CD4-positive, alpha-beta memory T cell (primary cell): ENCODE data around the gene CFAP100. TPM values are rescaled to one million over a fixed set of nuclear protein-coding genes. Genes with fewer than 3 reads are reported as not detected.

Source experiments
- CTCF ChIA-PET: fragments of 350-600 bp; sonication (Branson Sonifier 250); formaldehyde crosslinking; loops from one replicate; lab custom pipeline; 2021; ENCODE audit warnings: inconsistent platforms; ENCODE audit not compliant: partially characterized antibody; lab: Charles Lee
- POLR2A ChIA-PET: fragments of 350-600 bp; sonication (Branson Sonifier 250); formaldehyde crosslinking; loops from one replicate; lab custom pipeline; 2021; ENCODE audit not compliant: partially characterized antibody; lab: Charles Lee
- DNase-seq, 5 donors: peaks; one replicate each; pipeline versions ENCODE4 v3.0.0 to v3.0.0-alpha.2; 2020 to 2022; ENCODE audit warnings: mixed read lengths in 1 of 5
- H3K27ac ChIP-seq: one replicate; pipeline ENCODE4 v1.7.0; 2013; ENCODE audit warnings: low read depth, low read length
- H3K27me3 ChIP-seq: 2 replicates; pipeline ENCODE4 v1.7.0; 2013; ENCODE audit warnings: mild to moderate bottlenecking, low read length, moderate library complexity; ENCODE audit not compliant: insufficient read depth
- H3K36me3 ChIP-seq: 2 replicates; pipeline ENCODE4 v1.7.0; 2013; ENCODE audit warnings: mild to moderate bottlenecking, low read length, moderate library complexity; ENCODE audit not compliant: insufficient read depth
- H3K4me1 ChIP-seq: 2 replicates; pipeline ENCODE4 v1.7.0; 2013; ENCODE audit warnings: mild to moderate bottlenecking, low read length, moderate library complexity; ENCODE audit not compliant: insufficient read depth
- H3K4me3 ChIP-seq, 2 donors: one replicate each; pipeline ENCODE4 v1.7.0; 2013; ENCODE audit warnings: low read length in 2 of 2, mild to moderate bottlenecking in 1 of 2
- H3K9me3 ChIP-seq, 2 donors: one replicate each; pipeline ENCODE4 v1.7.0; 2013; ENCODE audit warnings: low read length in 2 of 2, control low read depth in 1 of 2; ENCODE audit not compliant: control insufficient read depth in 1 of 2
- H3K27ac Mint-ChIP-seq, 7 donors: one replicate each; pipeline ENCODE4 v1.8.0; 2020 to 2021; ENCODE audit warnings: mixed read lengths in 7 of 7, mild to moderate bottlenecking in 6 of 7, inconsistent platforms in 3 of 7, moderate library complexity in 3 of 7
- H3K27me3 Mint-ChIP-seq, 2 donors: one replicate each; pipeline ENCODE4 v1.8.0; 2020 to 2021; ENCODE audit warnings: mixed read lengths in 2 of 2
- H3K36me3 Mint-ChIP-seq, 2 donors: one replicate each; pipeline ENCODE4 v1.8.0; 2020 to 2021; ENCODE audit warnings: mixed read lengths in 2 of 2, inconsistent platforms in 1 of 2, mild to moderate bottlenecking in 1 of 2
- H3K4me1 Mint-ChIP-seq, 4 donors: one replicate each; pipeline ENCODE4 v1.8.0; 2020 to 2021; ENCODE audit warnings: mixed read lengths in 4 of 4, mild to moderate bottlenecking in 1 of 4
- H3K4me3 Mint-ChIP-seq, 8 donors: one replicate each; pipeline ENCODE4 v1.8.0; 2020 to 2021; ENCODE audit warnings: mixed read lengths in 8 of 8, mild to moderate bottlenecking in 7 of 8, moderate library complexity in 6 of 8, inconsistent platforms in 3 of 8
- H3K9me3 Mint-ChIP-seq, 8 donors: one replicate each; pipeline ENCODE4 v1.8.0; 2020 to 2021; ENCODE audit warnings: mixed read lengths in 8 of 8, mild to moderate bottlenecking in 5 of 8, inconsistent platforms in 3 of 8, moderate library complexity in 1 of 8
- intact Hi-C: fragments of 100-400 bp; cut with micrococcal nuclease; formaldehyde crosslinking; loops from one replicate; pipeline ENCODE4 v1.15.1; 2023
- polyA plus RNA-seq, 2 donors: library from polyadenylated mRNA; unstranded; fragments of 300-500 nt; fragmentation: Illumina TruSeq; gene quantifications; one replicate each; pipeline ENCODE4 v1.2.3, GENCODE V29; 2021
- total RNA-seq, 2 experiments: library from RNA; stranded (reverse); gene quantifications; one replicate each; pipeline ENCODE4 v1.2.3, GENCODE V29; 2021

The CFAP100 gene
- total and polyA plus RNA-seq, 4 experiments from 2014 or later: not detected

DNA sequence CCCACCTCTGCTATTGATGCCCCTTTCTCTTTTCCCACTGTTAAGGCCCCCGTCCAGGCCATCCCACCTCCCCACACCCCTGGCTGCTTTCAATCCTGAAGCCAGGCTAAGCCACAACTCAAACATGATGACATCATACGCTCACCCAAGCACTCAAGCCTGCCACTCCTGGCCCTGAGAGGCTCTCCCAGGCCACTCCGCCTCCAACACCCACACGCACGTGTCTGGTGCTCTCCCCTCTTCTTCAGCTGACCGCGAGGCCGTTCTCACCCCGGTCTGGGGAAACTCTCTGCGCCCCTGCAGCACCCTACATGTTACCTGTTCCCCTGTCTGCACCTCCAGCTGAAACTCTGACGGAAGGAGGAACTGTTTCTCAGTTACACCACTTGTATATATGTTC, 74.8 kb downstream of the CFAP100 start:
- ChIA-PET POLR2A (no interaction called here), CTCF (interaction anchor here (0.8 to 1.1 kb wide), 2 partner anchors 385 to 1078 kb away, joined by 3 read pairs; no protein-coding TSS in a partner anchor)
- H3K9me3 ChIP-seq: no peaks in the 10 kb centered on the region
- DNase-seq: no peak
- Mint-ChIP-seq H3K36me3 (peaks cover 54 to 85% of the 10 kb centered on the region in 2 donors), H3K27me3 (no peaks in the 10 kb centered on the region), H3K27ac (peak overlapping the region in 5 of 7 donors; percentile 4 to 90 (median 62)), H3K4me3 (no peak overlapping the region), H3K4me1 (peaks cover 44 to 86% (median 65%) of the 10 kb centered on the region in 4 donors), H3K9me3 (no peaks in the 10 kb centered on the region)
- no peak overlapping the region for H3K4me3 ChIP-seq
- H3K4me1 ChIP-seq: peaks cover 28% of the 10 kb centered on the region
- intact Hi-C loops: no loop called here
- H3K27ac ChIP-seq: no peak overlapping the region
- H3K36me3 ChIP-seq: peaks cover 71% of the 10 kb centered on the region
- no peaks in the 10 kb centered on the region for H3K27me3 ChIP-seq

- Histone ChIP-seq H3K27me3 (no peaks in the 10 kb centered on the region), H3K27ac (no peak overlapping the region), H3K4me1 (peaks cover 36% of the 10 kb centered on the region), H3K36me3 (peaks cover 42% of the 10 kb centered on the region), H3K4me3 (peak overlapping the region in 1 of 2 donors; percentile 2), H3K9me3 (no peaks in the 10 kb centered on the region)
- no peaks in the 10 kb centered on the region for H3K27me3 Mint-ChIP-seq
- H3K9me3 Mint-ChIP-seq: no peaks in the 10 kb centered on the region
- DNase-seq: no peak
- CTCF ChIA-PET: interaction anchor here (1.5 kb wide), 1 partner anchor 50 kb away, joined by 5 read pairs; no protein-coding TSS in a partner anchor
- intact Hi-C loops: loop anchor here (10.0 kb wide), 1 partner anchor 1582 kb away; the partner anchor contains the start of gene SEC61A1
- peaks cover 45 to 80% (median 66%) of the 10 kb centered on the region in 4 donors for H3K4me1 Mint-ChIP-seq
- H3K4me3 Mint-ChIP-seq: peak overlapping the region; percentile 86 to 94 (median 91)
- POLR2A ChIA-PET: no interaction called here
- peaks cover 42 to 64% of the 10 kb centered on the region in 2 donors for H3K36me3 Mint-ChIP-seq
- peak overlapping the region; percentile 12 to 88 (median 78) for H3K27ac Mint-ChIP-seq
Observed at GRCh38 chr3:126472277-126473006, 77.7 kb downstream of the CFAP100 start.

DNA sequence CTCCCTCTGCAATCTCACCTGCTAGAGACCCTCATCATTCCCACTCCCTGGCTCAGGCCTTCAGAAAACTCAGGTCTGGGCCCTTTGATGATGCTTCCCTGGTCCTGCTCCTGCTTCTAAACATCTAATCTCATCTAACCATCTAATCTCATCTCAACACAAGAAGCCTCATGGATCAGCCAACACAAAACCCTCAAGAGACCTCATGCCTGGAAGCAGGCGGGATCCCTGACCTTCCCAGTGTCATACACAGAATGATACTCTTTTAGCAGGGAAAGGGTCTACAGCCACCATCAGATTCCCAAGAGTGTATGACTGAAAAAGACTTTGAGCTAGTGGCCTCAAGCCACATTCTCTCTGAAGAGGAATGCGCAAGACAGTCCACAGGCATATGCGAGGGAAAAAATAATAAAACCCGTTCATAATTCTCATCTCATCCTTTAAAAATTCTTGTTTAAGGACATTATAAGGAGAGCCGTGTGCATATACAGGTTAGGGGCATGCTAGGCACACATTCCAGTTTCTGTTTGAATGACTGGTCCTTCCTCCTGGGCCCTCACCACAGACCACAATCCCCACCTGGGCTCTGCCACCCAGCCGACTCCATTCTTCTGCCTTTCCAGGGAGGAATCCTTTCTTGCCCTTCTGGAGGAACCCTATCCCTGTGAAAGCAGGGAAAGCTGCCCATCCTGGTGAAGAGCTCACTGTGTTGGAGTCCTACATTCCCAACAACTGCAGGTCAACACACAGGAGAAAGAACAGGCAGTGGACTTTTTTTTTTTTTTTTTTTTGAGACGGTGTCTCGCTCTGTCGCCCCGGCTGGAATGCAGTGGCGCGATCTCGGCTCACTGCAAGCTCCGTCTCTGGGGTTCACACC, 78.8 kb downstream of the CFAP100 start:
- peaks cover 36% of the 10 kb centered on the region for H3K4me1 ChIP-seq
- H3K36me3 ChIP-seq: peaks cover 31% of the 10 kb centered on the region
- no peaks in the 10 kb centered on the region for H3K27me3 ChIP-seq
- CTCF ChIA-PET: no interaction called here
- Mint-ChIP-seq H3K9me3 (no peaks in the 10 kb centered on the region), H3K36me3 (peaks cover 34 to 56% of the 10 kb centered on the region in 2 donors), H3K27me3 (no peaks in the 10 kb centered on the region), H3K4me1 (peaks cover 41 to 73% (median 60%) of the 10 kb centered on the region in 4 donors), H3K27ac (peak overlapping the region; percentile 29 to 93 (median 87)), H3K4me3 (peak overlapping the region; percentile 86 to 94 (median 91))
- no peaks in the 10 kb centered on the region for H3K9me3 ChIP-seq
- peak overlapping the region; percentile 17 for H3K27ac ChIP-seq
- intact Hi-C loops: loop anchor here (2.0 to 10.0 kb wide), 2 partner anchors 391 to 1581 kb away; partner anchors contain the start of gene SEC61A1
- peak overlapping the region; percentile 25 to 27 for H3K4me3 ChIP-seq
- DNase-seq: no peak
- POLR2A ChIA-PET: no interaction called here

- Histone ChIP-seq H3K9me3 (no peaks in the 10 kb centered on the region), H3K36me3 (peaks cover 19% of the 10 kb centered on the region), H3K27me3 (no peaks in the 10 kb centered on the region), H3K4me3 (peak overlapping the region; percentile 37 to 58), H3K27ac (peak overlapping the region; percentile 60), H3K4me1 (peaks cover 36% of the 10 kb centered on the region)
- intact Hi-C loops: loop anchor here (1.0 to 10.0 kb wide), 6 partner anchors 228 to 1580 kb away; partner anchors contain the start of genes ABTB1, CHCHD6 and SEC61A1
- peaks cover 22 to 44% of the 10 kb centered on the region in 2 donors for H3K36me3 Mint-ChIP-seq
- no peaks in the 10 kb centered on the region for H3K27me3 Mint-ChIP-seq
- H3K4me3 Mint-ChIP-seq: peak overlapping the region; percentile 86 to 94 (median 91)
- ChIA-PET POLR2A (interaction anchor here (0.6 to 2.0 kb wide), 9 partner anchors 9 to 1116 kb away, joined by 3 to 9 read pairs (median 4); partner anchors contain the start of genes SLC41A3 and TPRA1), CTCF (interaction anchor here (0.8 kb wide), 1 partner anchor 12 kb away, joined by 3 read pairs; no protein-coding TSS in a partner anchor)
- no peaks in the 10 kb centered on the region for H3K9me3 Mint-ChIP-seq
- peak; percentile 6 to 53 (median 27) for DNase-seq
- H3K27ac Mint-ChIP-seq: peak overlapping the region; percentile 86 to 93 (median 91)
- peaks cover 34 to 61% (median 50%) of the 10 kb centered on the region in 4 donors for H3K4me1 Mint-ChIP-seq
Observed at GRCh38 chr3:126474498-126475412, 80.0 kb downstream of the CFAP100 start.

DNA sequence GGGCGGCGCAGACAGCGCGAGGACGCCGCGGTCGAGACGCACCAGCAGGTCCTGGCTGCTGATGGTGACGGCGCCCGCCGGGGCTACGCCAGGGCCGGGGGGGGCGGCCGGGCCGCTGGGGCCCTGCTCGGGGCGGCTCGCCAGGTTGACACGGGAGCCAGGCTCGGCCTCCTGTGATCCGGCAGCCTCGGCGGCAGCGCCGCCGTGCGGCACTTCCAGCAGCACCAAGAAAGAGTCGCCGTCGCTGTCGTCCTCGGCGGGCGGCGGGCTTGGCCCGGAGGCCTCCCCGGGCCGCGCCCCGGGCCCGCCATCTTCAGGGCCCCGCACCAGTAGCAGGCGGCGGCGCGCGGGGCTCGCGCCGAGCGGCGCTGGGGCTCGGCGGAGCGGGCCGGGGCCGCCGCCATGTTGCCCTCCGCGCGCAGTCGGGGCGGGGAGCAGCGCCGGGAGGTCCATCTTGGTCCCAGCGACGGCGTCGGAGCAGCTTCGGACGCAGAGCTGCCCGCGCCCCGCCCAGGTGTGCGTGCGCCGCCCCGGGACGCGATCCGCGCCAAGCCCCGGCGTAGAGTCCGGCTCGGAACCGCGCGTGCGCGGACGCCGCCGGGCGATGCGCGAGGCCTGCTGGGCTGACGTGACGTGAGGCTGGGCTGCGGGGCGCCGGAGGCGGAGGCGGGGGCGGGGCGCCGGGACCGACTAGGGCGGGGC, 80.9 kb downstream of the CFAP100 start, which contains the start of gene ZXDC:
ZXDC (minus strand) TSS at position 479 of the 702 bp plus-strand sequence; CDS start at position 453, 26 bp downstream.
- CTCF ChIA-PET: interaction anchor here (0.8 to 1.6 kb wide), 2 partner anchors 13 to 47 kb away, joined by 3 to 5 read pairs; no protein-coding TSS in a partner anchor
- Mint-ChIP-seq H3K4me3 (peak within 1 kb of the TSS; percentile 87 to 94 (median 92)), H3K27ac (peak within 1 kb of the TSS; percentile 83 to 98 (median 92)), H3K36me3 (peaks cover 16 to 36% of the 10 kb centered on the region in 2 donors), H3K27me3 (no peaks in the 10 kb centered on the region), H3K4me1 (peaks cover 30 to 55% (median 44%) of the 10 kb centered on the region in 4 donors), H3K9me3 (no peaks in the 10 kb centered on the region)
- DNase-seq: peak; percentile 90 to 93 (median 92)
- H3K4me3 ChIP-seq: peak within 1 kb of the TSS; percentile 60 to 73
- POLR2A ChIA-PET: interaction anchor here (1.0 to 2.0 kb wide), 9 partner anchors 9 to 1196 kb away, joined by 3 to 9 read pairs (median 4); partner anchors contain the start of genes SLC41A3 and TPRA1
- H3K27me3 ChIP-seq: no peaks in the 10 kb centered on the region
- H3K27ac ChIP-seq: peak within 1 kb of the TSS; percentile 64
- intact Hi-C loops: loop anchor here (1.0 to 10.0 kb wide), 7 partner anchors 119 to 1579 kb away; partner anchors contain the start of genes ABTB1, CHCHD6, KLF15 and SEC61A1
- H3K4me1 ChIP-seq: peaks cover 36% of the 10 kb centered on the region
- no peaks in the 10 kb centered on the region for H3K9me3 ChIP-seq
- peaks cover 11% of the 10 kb centered on the region for H3K36me3 ChIP-seq
